ENCODE data around the gene CD22.

CD22 gene

GRCh38 chr19:35315883-35316282 lies 13.1 kb upstream of the CD22 start:
- DNase-seq, result no peak

DNA sequence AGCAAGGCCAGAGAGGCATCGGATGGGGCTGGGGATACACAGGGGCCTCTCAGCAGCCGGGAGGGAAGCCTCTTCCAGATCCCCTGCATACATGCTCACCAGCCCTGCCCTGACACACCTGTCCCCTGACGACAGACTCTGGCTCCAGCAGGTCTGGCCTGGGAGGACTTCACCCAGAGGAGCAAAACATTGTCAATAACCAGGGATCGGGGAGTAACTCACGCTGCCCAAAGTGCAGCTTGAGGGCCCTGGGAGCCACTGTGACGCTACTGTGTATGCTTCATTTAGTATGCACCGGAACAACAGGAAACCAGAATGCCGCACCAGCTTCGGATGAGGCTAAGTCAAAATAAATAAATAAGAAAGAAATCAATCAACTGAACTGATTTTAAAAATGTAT lies 12.4 kb upstream of the CD22 start:
- no peak for DNase-seq

- no peak for DNase-seq
Measured at GRCh38 chr19:35317464-35318043, 11.4 kb upstream of the CD22 start.

DNA sequence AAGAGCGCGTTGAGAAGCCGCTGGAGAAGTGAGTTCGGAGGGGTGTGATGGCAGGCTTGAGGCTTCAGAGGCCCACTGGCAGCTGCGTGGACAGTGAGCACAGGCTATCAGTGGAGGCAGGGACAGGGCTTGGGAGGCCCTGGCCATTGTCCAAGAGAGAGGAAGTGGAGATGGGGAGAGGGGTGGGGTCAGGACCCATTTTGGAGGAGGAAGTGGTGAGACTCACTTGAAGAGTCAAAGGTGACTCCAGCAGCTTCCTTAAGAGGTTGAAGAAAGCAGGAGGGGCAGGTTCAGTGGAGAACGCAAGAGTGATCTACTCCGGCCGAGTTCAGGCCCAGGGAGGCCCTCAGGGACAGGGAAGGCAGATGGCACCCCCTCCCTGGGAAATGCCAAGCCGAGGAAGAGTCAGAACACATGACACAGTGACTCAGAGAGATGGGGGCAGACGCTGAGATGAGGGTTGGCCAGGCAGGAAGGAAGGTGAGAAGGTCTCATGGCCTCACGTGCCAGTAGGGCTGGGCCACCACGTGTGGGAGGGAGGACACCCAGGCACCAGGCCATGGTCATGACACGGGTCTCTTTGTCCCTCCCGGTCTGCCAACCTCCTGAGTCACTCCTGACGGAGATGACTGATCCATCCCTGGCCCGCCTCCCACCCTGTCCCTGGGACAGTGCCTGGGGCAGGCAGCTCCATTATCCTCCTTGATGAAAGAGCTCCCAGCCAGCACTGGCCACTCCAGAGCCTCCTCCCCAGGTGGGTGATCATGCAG lies 10.1 kb upstream of the CD22 start:
- DNase-seq, result peak; percentile 30

- no peak for DNase-seq
Measured at GRCh38 chr19:35320065-35320713, 8.8 kb upstream of the CD22 start.

GRCh38 chr19:35321291-35321690 lies 7.7 kb upstream of the CD22 start:
- DNase-seq, result no peak

GRCh38 chr19:35322014-35322413 lies 7.0 kb upstream of the CD22 start:
- no peak for DNase-seq

- no peak for DNase-seq
Measured at GRCh38 chr19:35327642-35328041, 1.3 kb upstream of the CD22 start.

DNA sequence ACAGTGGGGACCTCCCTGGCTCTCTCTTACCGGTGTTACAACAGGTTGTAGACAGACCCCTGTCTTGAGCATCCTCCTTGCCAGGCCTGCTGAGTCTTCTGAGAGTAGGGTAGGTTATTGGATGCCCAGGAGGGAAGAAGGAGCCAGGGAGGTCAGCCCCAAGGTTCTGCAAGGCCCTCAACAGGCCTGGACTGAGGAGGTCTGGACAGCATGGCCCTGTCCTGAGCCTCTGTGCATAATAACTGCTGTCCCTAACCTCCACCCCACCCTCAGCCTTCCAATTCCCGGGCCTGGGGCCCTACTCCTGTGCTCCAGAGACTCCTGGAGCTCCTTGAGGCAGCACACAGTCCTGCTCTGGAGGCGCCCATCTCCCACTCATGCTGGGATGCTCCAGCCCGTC lies 336 bp downstream of the CD22 start:
- DNase-seq, result no peak

GRCh38 chr19:35330475-35330874 lies 1.5 kb downstream of the CD22 start:
- DNase-seq, result no peak

DNA sequence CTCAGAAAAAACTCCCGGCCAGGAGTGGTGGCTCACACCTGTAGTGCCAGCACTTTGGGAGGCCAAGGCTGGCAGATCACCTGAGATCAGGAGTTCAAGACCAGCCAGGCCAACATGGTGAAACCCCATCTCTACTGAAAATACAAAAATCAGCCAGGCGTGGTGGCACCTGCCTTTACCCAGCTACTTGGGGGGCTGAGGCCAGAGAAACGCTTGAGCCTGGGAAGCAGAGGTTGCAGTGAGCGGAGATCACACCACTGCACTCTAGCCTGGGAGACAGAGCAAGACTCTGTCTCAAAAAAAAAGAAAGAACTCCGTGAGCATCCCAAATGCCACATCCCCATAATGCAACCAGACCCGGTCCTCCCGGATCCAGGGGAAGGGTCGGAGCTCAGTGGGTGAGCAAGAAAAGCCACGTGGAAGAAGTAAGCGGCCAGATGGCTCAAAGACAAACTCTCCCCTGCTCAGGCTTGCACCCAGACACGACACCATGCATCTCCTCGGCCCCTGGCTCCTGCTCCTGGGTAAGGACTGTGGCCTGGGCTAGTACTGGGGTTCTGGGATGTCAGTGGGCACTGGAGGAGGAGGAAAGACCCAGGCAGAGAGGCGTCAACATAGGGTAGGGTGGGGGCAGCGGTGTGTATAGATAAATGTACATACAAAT lies 2.7 kb downstream of the CD22 start:
- no peak for DNase-seq

DNA sequence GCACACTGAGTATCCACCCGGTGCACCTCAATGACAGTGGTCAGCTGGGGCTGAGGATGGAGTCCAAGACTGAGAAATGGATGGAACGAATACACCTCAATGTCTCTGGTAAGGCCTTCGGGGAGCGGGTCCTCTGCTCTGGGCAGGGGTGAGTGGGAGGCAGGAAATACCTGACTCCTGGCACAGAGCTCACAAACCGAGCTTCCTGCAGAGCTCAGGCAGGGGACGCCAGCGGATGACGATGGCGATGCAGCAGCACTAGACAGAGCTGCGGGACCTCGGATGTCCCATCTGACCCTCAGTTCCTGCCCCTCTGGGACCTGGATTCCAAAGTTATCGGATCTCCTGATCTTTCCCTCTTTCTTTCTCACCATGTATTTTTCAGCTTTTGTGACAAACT lies 3.8 kb downstream of the CD22 start:
- peak; percentile 60 for DNase-seq

DNA sequence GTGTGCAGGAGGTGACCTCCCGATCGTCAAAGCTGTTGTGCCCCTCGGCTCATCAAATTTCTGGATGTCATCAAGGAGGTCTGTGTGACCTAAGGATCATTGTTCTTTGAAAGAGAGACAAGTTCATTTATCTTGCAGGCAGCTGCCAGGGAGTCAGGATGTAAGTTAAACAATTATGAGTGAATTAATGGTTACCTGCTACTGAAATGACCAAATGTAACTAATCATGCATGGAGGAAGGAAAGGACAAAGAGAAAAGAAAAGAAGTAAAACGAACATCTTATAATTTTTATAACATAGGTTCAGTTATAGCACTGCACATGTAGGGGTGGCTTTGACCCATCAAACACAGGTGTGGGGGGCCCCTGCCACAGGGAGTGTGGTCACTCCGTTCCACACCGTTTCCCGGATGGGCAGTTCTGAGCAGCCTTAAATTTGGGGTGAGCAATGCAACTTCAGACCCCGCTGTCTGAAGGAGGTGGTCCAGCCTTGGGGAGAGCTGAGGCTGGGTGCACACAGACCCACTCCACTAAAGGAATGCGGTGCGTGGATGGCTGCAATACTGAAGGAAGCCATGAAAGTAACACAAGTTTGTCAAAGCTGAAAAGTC lies 5.3 kb downstream of the CD22 start:
- no peak for DNase-seq

GRCh38 chr19:35336166-35336955 lies 7.4 kb downstream of the CD22 start:
- no peak for DNase-seq

DNA sequence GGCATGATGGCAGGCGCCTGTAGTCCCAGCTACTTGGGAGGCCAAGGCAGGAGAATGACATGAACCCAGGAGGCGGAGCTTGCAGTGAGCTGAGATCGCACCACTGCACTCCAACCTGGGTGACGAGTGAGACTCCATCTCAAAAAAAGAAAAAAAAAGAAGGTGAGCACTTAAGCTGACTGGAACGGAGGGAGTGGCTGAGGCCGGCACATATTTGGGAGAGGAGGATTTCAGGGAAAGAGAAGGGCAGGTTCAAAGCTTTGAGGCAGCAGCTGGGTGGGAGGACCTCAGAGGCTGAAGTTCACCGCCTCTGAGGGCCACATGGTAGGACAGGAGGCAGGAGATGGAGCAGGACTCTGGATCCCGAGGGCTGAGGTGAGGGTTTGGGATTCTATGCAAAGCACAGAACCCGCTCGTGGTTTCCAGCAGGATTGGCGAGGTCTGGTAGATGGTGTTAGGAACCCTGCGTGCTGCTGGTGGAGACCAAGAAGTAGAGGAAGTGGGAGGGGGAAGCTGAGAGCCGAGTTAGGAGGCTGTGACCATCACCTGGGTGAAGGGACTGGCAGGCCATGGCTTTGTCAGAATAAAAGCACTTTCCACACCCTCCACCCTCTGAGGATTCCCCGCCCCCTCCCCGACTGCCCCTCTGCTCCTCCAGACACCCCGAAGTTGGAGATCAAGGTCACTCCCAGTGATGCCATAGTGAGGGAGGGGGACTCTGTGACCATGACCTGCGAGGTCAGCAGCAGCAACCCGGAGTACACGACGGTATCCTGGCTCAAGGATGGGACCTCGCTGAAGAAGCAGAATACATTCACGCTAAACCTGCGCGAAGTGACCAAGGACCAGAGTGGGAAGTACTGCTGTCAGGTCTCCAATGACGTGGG lies 8.4 kb downstream of the CD22 start:
- DNase-seq, result no peak

DNA sequence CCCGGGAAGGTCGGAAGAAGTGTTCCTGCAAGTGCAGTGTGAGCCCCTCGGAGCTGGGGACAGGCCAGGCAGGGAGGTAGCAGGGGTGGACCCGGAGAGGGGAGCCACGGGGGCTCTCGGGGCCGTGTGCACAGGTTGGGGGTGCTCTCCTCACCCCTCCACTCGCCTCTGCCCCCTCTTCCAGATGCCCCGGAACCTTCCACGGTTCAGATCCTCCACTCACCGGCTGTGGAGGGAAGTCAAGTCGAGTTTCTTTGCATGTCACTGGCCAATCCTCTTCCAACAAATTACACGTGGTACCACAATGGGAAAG lies 9.0 kb downstream of the CD22 start:
- no peak for DNase-seq

DNA sequence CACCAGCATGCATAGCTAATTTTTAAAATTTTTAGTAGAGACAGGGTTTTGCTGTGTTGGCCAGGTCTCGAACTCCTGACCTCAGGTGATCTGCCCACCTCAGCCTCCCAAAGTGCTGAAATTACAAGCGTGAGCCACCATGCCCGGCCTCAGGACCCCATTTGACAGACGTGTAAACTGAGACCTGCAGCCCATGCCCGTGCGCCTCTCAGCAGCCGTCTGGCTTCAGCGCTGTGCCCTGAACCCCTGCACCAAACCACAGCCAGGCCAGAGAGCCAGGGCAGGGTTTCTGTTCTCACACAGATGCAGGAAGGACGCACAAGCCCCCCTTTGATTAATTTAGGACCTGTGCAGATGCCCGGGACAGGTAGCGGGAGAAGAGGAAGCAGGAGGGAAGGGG lies 11.4 kb downstream of the CD22 start:
- no peak for DNase-seq

- no peak for DNase-seq
Measured at GRCh38 chr19:35341006-35341405, 12.0 kb downstream of the CD22 start.

GRCh38 chr19:35341565-35342225 lies 12.7 kb downstream of the CD22 start:
- DNase-seq, result no peak

DNA sequence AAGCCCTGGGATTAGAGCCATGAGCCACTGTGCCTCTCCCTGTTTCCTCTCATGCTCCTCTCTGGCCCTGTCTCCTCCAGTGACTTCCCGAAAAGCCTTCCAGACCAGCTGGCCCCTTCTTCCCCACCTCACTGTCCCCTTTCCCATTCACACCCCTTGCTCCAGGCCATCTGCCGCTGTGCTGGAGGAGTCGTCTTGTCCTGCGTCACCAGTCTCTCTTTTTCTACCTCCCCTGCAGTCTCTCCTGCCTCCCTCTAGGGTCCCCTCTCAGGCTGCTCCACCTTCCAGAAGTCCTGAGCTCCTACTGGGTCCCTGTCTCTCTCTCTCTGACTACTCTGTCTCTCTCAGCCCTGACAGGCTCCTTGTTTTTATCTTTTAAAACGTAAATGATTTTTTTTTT lies 13.4 kb downstream of the CD22 start:
- DNase-seq, result no peak

GRCh38 chr19:35344511-35345031 lies 15.6 kb downstream of the CD22 start:
- DNase-seq, result no peak
